ENCODE data around the gene UBFD1.
"Not testable (repeated sequence)": the region's sequence is repeated elsewhere in the genome, so short reads cannot be mapped to it uniquely, and the experiment has no call there.

Gene UBFD1, protein sequence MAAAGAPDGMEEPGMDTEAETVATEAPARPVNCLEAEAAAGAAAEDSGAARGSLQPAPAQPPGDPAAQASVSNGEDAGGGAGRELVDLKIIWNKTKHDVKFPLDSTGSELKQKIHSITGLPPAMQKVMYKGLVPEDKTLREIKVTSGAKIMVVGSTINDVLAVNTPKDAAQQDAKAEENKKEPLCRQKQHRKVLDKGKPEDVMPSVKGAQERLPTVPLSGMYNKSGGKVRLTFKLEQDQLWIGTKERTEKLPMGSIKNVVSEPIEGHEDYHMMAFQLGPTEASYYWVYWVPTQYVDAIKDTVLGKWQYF

DNA sequence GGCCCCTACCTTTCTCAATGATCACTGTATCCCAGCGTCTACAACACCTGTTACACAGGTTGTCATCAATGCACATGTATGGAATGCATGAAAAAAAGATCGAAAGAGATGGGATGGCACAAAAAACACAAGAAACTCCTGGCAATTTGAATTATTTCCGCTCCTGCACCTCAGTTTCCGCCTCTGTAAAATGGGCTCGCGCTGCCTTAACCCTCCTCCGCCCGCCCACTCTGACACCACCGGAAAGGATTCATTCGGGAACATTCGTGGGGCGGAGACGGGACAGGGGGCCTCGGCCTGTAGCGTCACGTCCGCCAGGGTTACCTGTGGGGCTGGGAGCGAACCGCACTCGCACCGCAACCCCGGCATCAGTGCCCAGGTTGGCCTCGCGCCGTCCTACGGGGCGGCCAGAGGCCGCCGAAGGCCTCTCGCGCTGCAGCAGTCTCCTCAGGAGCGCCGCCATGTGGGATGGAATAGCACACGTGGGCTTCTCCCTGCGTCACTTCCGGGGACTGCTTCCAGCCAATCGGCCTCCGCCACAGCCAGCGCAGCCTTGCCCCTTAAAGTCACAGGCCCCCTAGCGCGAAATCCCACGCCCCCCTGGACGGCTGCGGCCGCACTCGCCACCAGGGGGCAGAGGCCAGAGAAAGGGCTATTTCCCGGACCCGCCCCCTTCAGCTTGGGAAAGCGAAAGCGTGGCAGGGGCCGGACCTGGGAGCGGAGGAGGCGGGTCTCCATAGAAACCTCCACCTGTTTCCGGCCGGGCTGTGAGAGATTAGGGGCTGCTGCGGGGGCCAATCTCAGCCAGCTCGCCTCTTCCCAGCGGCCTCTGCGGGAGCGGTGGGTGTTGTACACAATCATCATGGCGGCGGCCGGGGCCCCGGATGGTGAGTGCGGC is at the start of gene UBFD1, which contains the start of gene EARS2:
Gene UBFD1 (plus strand): TSS at position 847 of the 898 bp plus-strand sequence. CDS start 16 bp downstream, at position 863.
Gene EARS2 (minus strand): TSS at position 470 of the 898 bp plus-strand sequence. CDS start 7 bp downstream, at position 463.
- DNase-seq = peak; percentile 100

DNA sequence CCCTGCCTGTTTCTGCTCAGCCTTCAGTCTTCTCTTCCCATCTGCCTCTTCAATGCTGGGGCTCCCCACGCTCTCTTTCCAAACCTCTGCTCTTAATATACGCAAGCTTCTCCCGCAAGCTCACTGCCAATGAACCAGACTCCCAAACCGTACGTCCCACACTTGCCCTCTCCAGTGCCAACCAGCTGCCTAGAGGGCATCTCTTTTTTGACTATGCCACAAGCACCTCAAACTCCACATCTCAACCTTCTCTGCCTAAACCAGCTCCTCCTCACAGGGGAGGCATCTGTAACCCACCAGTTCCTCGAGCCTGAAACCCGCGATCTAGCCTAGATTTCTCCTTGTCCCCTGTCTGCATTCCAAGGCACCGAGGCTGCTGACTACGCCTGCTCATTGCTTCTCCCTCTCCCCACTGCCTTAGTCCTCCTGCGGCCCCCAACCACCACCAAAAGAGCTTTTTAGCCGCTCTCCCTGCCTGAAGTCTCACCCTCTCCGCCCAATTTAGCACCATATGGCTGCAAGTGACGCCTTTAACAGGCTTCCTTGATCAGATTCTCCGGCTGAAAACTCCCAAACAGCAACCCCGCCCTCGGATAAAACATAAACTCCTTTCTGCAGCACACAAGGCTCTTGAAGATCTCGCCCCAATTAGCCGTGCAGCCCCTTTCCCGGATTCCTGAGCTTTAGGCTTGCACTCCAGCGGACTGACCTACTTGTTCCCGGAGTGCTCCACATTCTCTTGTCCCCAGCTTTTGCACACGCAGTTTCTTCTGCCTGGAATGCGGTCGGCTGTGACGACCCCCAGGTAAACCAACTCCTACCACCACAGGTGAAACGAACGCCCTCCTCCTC is 48.7 kb upstream of the UBFD1 start:
- DNase-seq = peak; percentile 59

DNA sequence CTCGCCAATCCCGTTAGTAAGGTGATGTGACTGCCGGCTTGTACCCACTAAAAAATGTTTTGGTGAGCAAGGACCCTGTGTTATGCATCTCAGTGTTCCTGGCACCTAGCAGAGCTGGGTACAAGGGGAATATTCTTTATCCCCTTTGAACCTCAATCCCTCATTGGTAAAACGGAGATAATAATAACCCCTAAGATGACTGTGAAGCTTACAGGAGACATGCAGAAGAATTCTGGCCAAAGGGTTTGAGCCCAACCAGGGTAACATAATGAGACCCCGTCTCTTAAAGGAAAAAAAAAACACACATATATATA is 48.1 kb upstream of the UBFD1 start:
- DNase-seq = no peak

DNA sequence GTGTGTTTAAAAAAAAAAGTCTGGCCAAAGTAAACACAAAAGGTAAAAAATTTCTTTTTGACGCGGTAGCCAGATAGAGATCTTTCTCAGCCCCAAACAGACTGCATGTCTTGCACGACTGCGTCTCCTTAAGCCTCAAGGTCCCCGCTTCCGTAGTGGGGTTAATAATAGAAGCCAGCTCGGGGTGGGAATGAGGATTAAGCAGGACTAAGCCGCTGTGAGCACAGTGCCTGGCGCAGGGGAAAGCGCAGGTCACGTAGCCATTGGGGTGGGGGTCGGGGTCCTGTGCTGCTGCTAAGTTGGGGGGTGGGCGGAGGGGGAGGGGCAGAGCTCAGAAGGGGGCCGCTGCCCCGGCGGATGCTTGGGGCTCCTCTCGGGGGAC is 47.8 kb upstream of the UBFD1 start:
- DNase-seq = peak; percentile 78

DNA sequence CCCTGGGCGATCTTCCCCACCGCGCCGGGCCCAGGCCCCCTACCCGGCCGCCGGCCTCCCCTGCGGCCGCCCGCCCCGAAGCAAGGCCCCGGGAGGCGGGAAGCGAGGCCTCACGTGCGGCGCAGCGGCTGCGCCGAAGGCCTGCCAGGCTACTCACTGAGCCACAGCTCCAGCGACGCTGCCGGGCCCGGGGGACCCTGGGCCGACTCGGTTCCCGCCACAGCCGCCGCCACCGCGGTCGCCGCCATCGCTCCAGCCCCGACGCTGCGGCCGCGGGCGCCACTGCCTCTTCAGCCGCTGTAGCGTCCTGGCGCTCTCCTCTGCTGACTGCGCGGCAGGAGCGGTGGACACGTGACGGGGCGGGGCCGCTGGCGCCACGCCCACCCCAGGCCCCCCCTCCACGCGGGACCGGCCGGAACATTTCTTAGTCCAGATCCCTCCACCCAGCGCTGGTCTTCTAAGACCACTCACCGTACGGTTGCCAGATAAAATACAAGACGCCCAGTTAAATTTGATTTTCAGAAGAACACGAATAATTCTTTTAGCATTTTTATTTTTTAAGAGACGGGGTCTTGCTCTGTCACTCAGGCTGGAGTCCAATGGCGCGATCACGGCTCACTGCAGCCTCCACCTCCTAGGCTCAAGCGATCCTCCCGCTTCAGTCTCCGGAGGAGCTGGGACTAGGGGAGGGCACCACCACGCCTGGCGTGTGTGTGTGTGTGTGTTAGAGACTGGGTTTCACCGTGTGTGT is 47.2 kb upstream of the UBFD1 start, which contains the start of gene GGA2:
Gene GGA2 (minus strand): TSS at position 331 of the 751 bp plus-strand sequence. CDS start 83 bp downstream, at position 248.
- DNase-seq = peak; percentile 91

DNA sequence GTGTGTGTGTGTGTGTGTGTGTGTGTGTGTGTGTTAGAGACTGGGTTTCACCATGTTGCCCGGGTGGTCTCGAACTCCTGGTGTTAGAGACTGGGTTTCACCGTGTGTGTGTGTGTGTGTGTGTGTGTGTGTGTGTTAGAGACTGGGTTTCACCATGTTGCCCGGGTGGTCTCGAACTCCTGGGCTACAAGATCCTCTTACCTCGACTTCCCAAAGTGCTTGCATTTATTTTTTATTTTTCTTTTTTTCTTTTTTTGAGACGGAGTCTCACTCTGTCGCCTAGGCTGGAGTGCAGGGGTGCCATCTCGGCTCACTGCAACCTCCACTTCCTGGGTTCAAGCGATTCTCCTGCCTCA is 46.6 kb upstream of the UBFD1 start:
- not testable (repeated sequence) for DNase-seq

DNA sequence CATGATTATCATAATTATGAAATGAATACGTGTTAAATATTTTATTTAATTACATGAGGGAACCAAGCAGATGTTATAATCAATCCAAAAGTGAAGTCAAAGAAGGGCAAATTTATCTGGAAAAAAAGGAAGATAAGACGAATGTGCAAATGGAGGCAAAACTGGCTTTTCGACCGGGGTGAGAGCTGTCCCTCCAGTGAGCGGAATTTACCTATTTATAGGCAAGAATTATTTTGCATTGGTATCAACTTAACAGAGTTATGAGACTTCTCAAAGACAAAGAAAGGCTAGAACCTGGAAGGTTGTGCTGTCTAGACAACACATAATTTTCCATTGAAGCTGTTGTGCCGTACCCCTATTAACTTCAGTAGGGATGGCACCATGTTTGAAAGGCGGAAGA is 45.8 kb upstream of the UBFD1 start:
- no peak for DNase-seq

DNA sequence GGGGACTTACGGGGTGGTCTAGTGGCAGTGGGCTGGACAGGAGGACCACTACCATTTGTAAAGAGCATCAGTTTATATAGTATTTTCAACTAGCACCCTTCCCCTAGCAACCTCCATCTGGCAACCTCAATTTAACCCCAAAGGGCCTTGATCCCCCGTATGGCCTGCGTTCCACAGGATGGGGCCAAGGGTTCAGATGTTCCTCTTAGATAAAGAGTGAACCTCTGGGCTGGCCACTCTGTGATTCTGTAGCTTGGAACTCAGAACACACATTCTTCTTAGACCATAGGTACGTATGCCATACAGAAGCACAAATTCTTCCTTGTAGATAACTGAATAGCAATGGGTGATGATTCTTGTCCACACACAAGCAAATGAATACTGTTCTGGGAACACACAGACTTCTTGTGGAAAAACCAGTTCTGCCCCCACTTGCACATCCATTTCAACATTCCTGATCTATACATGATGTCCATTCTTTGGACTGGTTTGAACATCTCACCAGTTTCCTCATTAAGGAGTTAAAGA is 45.3 kb upstream of the UBFD1 start:
- peak; percentile 44 for DNase-seq

DNA sequence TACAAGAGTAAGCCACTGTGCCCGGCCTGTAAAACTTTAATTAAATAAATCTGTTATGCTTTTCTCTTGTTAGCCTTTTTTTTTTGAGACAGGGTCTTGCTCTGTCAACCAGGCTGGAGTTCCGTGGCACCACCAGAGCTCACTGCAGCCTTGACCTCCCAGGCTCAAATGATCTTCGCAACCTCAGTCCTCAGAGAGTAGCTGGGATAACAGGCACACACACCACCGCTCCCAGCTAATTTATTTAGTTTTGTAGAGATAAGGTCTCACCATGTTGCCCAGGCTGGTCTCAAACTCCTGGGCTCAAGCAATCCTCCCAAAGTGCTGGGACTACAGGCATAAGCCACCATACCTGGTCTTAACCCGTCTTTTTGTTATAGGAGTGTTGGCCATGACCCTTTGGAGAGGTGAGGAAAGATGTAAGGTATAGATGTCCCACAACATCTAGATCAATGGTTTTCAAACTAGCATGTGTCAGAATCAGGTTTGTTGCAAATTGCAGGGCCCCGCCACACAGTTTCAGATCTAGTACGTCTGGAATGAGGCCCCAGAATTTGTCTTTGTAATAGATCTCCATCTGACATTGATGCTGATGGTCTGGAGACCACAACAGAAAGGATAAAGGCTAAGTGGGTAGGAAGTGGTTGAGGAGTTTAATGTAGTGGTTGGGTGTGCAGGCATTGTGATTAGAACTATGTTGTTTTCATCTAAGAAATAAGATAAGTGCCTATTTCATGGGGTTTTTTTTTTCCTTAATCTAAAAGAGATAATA is 43.0 kb upstream of the UBFD1 start:
- peak; percentile 81 for DNase-seq

DNA sequence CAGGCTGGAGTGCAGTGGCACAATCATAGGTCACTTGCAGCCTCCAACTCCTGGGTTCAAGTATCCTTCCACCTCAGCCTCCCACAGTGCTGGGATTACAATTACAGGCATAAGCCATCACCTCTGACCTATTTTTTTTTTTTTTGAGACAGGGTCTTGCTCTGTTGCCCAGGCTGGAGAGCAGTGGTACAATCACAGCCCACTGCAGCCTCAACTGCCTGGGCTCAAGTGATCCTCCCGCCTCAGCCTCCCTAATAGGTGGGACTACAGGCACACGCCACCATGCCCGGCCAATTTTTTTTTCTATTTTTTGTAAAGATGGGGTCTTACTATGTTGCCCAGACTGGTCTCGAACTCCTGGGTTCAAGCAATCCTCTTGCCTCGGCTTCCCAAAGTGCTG is 41.6 kb upstream of the UBFD1 start:
- no peak for DNase-seq

DNA sequence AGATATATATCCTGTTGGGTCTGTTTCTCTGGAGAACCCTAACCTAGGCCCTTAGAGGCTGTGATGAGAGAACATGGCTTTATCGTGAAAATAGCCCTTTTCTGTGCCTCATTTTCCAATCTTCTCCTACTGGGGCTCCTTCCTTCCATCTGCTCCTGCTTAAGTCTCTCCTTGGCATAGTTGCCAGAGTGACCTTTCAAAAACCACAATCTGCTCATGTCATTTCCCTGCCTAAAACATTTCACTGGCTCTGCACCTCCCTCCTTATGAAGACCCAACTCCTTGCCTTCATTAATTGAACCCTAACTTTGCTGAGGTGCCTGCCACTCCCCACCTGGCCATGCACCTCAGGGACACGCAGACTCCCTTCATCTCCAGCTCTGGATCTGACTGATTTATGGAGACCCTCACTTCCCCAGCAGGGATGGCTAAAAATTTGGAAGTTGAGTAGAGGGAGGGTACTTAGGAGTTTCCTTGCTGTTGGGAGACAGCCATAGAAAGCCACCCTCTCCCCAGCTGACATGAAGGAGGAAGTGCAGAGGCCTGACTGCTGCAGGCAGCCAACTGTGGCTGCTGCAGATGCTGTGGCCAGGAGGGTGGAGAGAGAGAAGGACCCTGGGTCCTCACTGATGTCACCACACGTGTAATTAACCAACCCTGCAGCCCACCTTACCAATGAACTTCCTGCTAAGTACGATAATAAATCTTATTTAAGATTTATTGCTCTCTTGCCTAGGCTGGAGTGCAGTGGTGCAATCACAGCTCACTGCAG is 41.0 kb upstream of the UBFD1 start:
- DNase-seq = peak; percentile 75

DNA sequence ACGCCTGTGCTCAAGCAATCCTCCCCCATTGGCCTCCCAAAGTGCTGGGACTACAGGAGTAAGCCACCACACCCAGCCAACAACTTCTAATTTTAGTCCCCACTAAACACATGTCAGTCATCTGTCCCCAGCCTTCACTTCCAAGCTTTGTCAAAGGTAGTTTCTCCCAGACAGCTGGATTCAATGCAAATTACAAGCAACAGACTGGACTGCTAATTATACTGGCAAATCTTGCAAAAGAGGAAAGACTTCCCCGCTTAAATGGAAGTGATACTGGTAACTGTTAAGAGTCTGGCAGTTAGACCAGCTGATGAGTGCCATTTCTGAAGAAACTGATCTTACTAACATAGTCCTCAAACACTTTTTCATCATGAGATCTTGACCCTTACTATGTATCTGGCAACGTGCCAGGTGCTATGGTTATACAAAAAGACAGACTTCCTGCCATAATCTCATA is 39.1 kb upstream of the UBFD1 start:
- DNase-seq = peak; percentile 44

DNA sequence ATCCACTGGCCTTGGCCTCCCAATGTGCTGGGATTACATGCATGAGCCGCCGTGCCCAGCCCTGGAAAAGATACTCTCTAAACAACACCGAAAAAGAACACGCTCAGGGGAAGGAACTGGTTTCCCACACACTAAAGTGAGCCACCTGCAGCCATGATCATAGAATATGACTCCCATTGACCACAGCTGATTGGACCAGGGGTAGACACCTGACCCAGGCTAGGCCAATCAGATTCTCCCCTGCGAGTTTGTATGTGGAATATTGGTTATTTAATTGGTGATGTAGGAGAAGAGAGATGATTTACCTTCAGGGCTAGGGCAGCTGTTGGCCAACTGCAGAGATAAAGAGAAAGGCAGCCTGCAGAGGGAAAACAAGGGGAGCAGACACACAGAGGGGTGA is 38.2 kb upstream of the UBFD1 start:
- DNase-seq = no peak

DNA sequence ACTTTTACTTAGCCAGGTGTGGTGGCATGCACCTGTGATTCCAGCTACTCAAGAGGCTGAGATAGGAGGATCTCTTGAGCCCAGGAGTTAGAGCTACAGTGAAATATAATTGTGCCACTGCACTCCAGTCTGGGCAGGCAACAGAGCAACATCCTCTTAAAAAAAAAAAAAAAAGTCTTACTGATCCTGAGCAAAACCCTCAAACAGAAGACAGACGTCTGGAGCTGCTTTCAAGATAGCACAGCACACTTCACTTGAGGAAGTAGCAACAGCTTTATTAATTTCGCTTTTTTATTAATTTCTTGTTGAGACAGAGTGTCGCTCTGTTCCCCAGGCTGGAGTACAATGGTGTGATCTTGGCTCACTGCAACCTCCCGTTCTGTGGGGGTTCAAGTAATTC is 37.0 kb upstream of the UBFD1 start:
- peak; percentile 24 for DNase-seq

DNA sequence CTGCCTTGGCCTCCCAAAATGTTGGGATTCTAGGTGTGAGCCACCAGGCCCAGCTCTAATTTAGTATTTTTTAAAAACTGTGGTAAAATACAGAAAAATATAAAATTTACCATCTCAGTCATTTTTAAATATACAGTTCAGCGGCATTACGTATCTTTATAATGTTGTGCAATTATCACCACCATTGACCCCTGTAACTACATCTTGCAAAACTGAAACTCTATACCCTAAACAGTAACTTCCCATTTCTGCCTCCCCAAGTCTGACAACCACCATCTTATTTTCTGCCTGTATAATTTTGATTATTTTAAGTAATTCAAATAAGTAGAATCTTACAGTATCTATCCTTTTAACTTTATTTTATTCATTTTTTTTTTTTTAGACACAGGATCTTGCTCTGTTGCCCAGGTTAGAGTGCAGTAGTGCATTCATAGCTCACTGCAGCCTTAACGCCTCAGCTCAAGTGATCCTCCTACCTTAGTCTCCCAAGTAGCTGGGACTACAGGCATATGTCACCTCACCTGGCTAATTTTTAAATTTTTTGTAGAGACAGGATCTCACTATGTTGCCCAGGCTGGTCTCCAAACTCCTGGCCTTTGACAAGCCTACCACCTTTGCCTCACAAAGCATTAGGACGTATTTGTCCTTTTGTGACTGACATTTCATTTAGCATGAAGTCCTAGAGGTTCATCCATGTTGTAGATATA is 36.3 kb upstream of the UBFD1 start:
- peak; percentile 54 for DNase-seq

DNA sequence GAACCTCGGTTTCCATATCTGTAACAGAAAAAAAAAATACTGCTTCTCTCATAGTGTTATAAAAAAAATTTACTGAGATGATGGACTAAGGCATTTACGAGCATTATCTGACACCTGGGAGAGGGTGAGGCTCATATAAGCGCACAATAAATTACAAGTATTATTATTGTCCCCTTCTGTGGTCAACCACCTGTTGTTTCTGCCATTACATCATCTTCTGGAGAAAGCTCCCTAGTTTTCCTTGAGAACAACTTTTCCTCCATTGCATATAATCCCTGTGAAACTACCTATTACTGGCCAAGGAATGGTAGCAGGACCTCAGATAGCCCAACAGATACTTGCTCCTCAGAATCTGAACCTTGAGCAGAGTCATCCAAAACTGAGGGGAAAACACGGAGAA is 35.6 kb upstream of the UBFD1 start:
- no peak for DNase-seq

DNA sequence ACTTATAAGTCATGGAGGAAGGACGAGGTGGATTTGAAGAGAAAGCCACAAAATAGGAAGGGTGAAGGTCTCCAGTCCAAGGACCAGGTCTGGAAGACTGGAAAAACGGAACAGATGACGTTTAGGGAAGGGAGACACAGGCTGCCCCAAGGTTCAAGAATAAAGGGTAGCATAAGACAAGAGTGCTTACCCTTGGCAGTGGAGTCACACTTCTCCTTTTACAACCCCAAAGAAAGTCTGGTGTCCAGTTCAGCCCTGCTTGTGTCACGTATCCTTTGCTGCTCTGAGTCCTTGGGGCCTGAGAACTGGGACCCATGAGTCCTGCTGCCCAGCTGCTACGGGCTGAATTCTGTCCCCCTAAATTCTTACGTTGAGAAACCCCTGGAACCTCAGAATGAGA is 34.2 kb upstream of the UBFD1 start:
- no peak for DNase-seq

DNA sequence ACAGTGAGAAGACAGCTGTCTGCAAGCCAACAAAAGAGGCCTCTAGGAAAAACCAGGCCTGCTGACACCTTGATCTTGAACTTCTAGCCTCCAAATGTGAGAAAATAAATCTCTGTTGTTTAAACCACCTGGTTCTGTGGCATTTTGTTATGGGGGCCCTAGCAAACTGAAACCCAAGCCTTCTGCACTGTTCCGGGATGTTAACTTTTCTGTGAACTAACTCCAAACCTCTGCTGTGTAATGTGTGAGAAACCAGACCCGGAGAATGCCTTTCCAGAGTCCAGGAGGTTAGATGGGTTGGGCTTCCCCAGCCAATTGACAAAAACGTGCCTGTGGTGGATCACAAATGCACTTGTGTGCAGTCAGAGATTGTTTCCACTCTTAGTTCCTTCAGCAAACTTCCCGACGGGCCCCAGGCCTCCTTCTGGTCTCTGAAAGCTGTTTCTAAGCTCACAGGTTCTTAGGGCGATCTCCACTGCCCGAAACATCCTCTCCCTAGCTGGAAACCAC is 33.6 kb upstream of the UBFD1 start:
- DNase-seq = no peak

DNA sequence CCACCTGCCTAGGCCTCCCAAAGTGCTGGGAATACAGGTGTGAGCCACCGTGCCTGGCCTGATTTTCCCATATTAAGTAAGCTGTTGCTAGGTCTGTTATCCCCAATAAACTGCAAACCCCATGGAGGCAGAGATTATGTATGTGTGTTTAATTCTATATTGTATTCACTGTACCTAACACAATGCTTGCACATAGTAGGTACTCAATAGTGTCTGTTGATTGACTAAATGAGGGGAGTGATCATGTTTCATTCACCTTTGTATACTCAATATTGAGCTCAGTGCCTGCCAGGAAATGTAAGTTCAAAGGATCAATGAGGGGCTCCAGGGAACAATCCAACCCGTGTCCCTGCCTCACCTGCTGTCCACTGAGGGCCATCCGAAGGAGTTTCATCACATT is 32.6 kb upstream of the UBFD1 start:
- no peak for DNase-seq
